CD4-positive, alpha-beta T cell treated with Interleukin-1 beta for 1 hour (primary cell): Measurements from ENCODE around the gene RIT2.
"Not testable (repeated sequence)": the region's sequence is repeated elsewhere in the genome, so short reads cannot be mapped to it uniquely, and the experiment has no call there.

Source experiments
- DNase-seq, 2 donors: peaks; one replicate each; pipeline ENCODE4 v3.0.0-alpha.2; 2020 to 2022

Gene RIT2

DNA sequence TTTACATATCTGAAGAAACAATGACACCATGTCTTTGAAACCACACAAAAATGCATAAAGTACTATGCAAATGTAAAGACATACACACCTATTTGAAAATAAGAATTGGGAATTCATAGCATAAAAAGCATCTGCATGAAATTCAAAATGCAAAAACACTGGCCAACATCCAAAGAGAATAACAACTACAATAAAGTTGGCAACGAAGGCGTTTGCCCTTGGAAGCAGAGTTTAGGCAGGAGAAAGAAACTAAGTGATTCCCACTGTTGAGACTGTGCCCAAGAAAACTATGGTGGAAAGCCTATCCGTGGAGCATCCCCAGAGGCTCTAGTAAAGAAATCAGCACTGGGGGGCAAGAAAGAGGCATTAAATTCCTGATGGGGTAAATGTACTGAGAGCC, 292.8 kb downstream of the RIT2 start:
- no peak for DNase-seq

DNA sequence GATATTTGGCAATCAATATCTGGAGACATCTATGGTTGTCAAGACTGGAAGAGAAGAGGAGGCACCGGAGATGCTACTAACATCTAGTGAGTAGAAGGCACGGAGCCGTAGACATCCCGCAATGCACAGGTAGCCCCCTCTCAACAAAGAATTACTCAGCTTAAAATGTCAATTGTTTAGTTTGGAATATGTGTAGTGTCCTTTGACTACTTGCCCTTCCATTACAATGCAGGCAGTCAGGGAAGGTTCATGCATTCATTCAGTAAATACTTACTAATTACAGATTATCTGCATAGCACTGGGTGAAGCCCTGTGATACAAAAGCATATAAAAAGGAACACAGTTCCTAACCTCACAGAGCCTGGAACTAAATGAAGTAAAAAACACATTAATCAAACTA, 294.0 kb downstream of the RIT2 start:
- DNase-seq, result no peak

DNA sequence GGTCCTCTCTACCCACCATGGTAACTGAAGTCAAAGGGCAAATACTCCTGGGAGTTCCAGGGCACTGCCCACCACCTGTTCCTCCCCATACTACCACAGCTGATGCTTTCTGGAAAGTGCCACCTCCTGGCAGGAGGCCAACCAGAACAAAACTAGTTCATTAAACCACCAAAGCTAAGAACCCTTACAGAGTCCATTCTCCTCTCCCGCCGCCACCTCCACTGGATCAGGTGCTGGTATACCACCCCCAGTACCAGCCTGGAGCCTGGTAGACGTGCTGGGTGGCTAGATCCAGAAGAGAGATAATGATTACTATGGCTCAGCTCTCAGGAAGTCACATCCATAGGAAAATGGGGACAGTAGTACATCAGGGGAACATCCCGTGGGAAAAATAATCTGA, 300.9 kb downstream of the RIT2 start:
- no peak for DNase-seq

DNA sequence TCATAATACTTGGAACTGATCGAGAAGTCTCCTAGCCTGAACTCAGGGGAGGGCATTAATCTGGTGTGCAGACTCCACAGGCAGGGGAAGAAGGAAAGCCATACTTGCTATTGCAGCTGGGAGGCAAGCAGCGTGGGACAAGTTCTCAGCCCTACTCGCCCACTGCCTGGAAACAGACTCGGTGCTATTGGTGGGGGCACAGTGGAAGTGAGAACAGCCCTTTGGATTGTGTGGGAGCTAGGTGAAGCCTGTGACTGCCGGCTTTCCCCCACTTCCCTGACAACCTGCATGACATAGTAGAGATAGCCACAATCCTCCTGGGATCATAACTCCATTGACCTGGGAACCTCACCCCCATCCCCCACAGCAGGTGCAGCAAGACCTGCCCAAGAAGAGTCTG, 301.3 kb downstream of the RIT2 start:
- no peak for DNase-seq

DNA sequence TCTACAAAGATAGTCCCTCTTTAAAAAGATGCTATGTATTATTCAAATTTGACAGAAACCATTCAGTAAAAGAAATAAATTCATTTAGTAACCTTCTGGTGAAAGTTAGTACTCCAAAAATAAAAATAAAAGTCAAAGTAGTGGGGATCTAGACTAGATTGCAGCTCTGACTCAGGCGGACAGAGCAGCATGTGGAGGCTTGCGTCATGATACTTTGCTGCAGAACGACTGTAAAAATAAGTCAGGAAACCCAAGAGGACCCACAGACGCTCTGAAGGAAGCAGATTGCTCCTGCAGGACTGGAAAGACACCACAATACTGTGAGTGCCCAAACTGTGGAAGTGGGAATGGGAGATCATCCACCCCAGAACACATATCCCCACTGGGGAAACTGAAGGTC, 301.9 kb downstream of the RIT2 start:
- DNase-seq, result no peak

- no peak for DNase-seq
Measured at GRCh38 chr18:42807887-42808286, 307.6 kb downstream of the RIT2 start.

DNA sequence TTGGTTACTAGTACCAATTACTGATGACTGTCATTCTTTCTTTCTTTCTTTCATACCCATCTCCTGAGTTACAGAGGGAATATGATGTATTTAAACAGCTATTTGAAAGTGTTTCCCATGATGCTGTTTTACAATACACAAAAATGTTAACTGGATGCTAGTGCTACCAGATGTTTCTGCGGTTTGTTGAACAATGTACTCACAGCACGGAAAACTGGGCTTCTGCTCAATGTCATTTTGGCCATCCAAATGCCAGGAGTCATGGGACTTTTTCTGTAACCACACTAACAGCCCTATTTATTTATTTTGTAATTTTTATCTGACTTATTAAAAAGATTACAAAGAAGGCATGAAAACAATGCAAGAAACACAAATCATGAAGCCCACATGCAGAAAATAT, 313.8 kb downstream of the RIT2 start:
- DNase-seq, result no peak

- no peak for DNase-seq
Measured at GRCh38 chr18:42798606-42799170, 316.8 kb downstream of the RIT2 start.

DNA sequence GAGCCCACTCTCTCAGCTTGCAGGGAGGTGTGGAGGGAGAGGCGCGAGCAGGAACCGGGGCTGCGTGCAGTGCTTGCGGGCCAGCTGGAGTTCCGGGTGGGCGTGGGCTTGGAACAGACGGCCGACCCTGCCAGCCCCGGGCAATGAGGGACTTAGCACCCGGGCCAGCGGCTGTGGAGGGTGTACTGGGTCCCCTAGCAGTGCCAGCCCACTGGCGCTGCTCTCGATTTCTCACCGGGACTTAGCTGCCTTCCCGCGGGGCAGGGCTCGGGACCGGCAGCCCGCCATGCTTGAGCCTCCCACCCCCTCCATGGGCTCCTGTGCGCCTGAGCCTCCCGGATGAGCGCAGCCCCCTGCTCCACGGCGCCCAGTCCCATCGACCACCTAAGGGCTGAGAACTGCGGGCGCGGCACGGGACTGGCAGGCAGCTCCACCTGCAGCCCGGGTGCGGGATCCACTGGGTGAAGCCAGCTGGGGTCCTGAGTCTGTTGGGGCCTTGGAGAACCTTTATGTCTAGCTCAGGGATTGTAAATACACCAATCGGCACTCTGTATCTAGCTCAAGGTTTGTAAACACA, 320.2 kb downstream of the RIT2 start:
- DNase-seq, result not testable (repeated sequence)

GRCh38 chr18:42792731-42793130, 322.8 kb downstream of the RIT2 start:
- DNase-seq, result no peak

DNA sequence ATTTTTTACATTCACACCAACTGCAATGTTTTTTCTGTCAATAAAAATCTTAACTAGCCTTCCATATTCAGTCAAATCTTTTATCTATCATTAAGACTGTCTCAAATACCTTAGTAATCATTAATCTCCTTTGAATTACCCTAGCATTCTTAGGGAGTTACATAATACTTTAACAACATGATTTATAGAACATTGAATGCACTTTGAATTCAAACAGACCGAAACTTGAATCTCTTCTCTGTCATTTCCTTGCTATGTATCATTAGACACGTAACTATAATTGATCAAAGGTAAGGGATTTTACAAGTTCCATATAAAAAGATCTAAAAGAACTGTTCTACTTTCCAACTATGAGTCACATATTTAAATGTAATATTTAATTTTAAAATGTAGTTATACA, 330.9 kb downstream of the RIT2 start:
- DNase-seq, result no peak

DNA sequence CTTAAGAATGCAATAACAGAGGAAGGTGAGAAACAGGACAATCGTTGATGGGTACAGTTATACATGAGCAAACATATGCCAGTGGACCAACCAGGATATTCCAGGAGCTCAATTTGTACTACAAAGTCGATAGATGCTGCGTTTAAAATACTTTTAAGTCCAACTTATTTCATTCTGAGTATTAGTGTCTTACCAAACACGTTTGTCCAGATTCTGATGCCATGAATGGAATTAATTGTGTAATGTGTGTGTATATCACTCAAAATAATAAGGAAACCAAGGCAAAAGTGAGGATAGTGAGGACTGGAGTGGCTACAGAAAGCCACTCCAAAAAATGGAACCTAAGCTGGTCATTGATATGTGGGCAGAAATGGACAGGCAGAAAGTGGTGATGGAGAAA, 332.6 kb downstream of the RIT2 start:
- DNase-seq, result no peak

- no peak for DNase-seq
Measured at GRCh38 chr18:42781298-42781815, 334.1 kb downstream of the RIT2 start.

- DNase-seq, result no peak
Measured at GRCh38 chr18:42780171-42780570, 335.3 kb downstream of the RIT2 start.

GRCh38 chr18:42778445-42779042, 336.9 kb downstream of the RIT2 start:
- no peak for DNase-seq

- DNase-seq, result no peak
Measured at GRCh38 chr18:42778024-42778423, 337.5 kb downstream of the RIT2 start.

DNA sequence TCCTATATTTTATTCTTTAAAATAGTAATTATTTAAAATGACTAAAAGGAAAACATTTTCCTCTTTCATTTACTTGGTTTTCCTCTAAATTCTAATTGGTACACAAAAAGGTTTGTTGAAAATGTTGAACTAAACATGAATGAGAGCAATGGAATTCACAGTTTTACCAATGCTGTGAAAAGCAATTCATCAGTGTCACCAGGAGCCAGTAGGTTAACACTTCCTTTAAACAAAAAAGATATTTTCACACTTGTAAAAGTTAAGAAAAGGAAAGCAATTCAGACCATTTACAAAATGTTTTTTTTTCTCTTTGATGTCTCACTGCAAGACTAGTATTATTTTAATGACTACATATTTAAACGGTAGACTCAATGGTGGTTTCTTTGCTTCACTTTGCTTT, 341.6 kb downstream of the RIT2 start:
- no peak for DNase-seq

DNA sequence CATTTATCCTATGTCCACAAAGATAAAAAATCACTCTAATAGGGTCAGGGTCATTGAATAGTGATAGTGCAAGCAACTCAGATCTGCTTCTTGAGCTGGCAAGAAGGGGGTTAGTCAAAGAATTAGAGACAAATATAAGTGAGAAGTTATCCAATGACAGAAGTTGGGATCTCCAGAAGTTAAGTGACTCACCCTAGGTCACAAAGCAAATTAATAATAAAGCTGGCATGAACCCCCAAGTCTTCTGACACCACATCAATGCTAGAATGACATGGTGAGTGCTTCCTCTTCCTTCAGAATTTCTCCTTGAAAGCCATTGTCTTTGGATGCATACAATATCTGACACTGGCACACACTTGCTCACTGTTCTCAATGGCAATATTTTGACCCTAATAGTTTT, 343.5 kb downstream of the RIT2 start:
- DNase-seq, result no peak

DNA sequence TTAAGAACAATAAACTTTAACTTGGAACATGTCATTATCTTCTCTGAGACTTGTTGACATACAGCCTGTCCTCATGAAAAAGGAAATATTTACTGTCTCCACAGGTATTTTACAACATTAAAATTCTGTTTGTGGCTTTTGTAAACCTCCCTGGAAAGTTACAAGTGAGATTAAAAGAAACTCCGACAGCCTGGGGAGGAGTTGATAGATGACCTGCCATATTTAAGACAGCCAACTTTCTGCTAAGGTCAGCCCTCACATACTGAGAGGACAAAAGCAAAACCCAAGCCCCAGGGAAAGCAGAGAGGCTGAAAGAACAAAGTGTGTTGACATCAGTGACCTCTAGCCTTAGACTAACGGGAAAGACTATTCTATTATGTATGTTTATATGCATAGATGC, 350.2 kb downstream of the RIT2 start:
- DNase-seq, result no peak

- DNase-seq, result no peak
Measured at GRCh38 chr18:42760290-42760689, 355.2 kb downstream of the RIT2 start.

DNA sequence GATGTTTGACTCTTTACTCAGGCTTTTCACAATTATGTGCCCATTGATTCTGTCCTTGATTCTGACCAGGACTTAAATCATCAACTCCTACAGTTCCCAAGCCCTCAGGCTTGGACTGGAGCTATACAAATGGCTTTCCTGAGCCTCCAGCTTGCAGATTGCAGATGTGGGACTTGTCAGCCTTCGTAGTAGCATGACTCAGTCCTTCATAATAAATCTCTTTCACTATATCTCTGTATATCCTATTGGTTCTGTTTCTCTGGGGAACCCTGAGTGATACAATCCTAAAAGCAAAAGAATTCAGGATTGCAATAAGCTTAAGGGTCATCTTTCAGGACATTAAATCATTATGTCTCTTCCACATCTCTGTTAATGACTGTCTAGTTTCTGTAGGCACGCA, 356.6 kb downstream of the RIT2 start:
- DNase-seq, result no peak

DNA sequence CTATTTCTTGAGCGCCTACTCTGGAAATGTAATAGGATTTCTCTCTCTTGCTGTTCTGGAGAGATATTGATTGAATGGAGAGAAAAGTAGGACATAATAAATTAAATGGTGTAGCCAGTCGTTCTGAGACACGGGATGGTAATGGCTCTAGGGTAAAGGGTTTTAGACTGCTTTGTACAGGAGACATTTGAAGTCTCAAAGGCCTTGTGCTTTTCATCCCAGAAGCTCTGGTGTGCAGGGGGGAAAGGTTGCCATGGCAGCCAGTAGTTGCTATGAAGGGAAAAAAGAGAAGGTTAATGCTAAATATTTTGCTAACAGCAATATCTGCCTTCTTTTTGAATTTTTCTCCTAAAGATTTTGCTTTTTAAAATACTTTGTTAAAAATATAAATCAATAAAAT, 359.3 kb downstream of the RIT2 start:
- no peak for DNase-seq

DNA sequence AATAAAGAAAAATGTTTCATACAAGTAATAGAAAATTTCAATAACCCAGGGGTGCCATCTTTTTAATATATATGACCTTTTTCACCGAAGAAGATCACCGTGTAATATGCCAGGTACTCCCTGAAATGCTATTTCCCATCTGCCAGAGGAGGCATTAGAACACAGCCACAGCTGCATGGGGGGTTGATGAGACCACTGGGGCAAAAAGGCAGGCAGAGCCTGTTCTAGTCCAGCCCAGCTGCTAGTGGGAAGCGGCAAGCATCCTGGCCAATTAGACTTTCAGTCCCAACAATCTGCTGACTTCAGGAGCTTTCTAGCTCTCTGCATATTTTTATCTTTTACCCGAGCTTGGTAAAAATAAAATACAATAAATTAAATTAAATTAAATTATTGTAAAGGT, 362.6 kb downstream of the RIT2 start:
- no peak for DNase-seq

- no peak for DNase-seq
Measured at GRCh38 chr18:42746794-42747193, 368.7 kb downstream of the RIT2 start.

GRCh38 chr18:42745931-42746330, 369.6 kb downstream of the RIT2 start:
- DNase-seq, result no peak
